Measurements from ENCODE around the gene ZNF221.

Gene ZNF221

GRCh38 chr19:43950834-43951645 lies at the start of gene ZNF221:
TSS of gene ZNF221 (plus strand) at chr19:43951228. CDS start at chr19:43962727, 11,499 bp downstream.
- peak; percentile 100 for DNase-seq (ENCODE audit: low read depth)
- Histone ChIP-seq H3K9me3 (ENCODE audit: control insufficient read depth, low read length) (peaks cover 17% of the 10 kb centered on the region), H3K4me3 (ENCODE audit: low read length) (peak within 1 kb of the TSS; percentile 96), H3K4me1 (ENCODE audit: control insufficient read depth, insufficient read depth, low read length) (peaks cover 3% of the 10 kb centered on the region), H3K27me3 (replicated peaks; ENCODE audit: control insufficient read depth, insufficient read depth, low read length) (no peaks in the 10 kb centered on the region), H3K9ac (ENCODE audit: low read length) (peak within 1 kb of the TSS; percentile 93), H3K36me3 (ENCODE audit: control insufficient read depth, insufficient read depth, low read length, severe bottlenecking) (no peaks in the 10 kb centered on the region)

- H3K4me3 ChIP-seq (ENCODE audit: low read length): peak overlapping the region; percentile 95
- H3K9me3 ChIP-seq (ENCODE audit: control insufficient read depth, low read length): peaks cover 3% of the 10 kb centered on the region
- peaks cover 11% of the 10 kb centered on the region for H3K4me1 ChIP-seq (ENCODE audit: control insufficient read depth, insufficient read depth, low read length)
- peak; percentile 92 for DNase-seq (ENCODE audit: low read depth)
- no peaks in the 10 kb centered on the region for H3K27me3 ChIP-seq (replicated peaks; ENCODE audit: control insufficient read depth, insufficient read depth, low read length)
- H3K9ac ChIP-seq (ENCODE audit: low read length): peak overlapping the region; percentile 86
- peaks cover 8% of the 10 kb centered on the region for H3K36me3 ChIP-seq (ENCODE audit: control insufficient read depth, insufficient read depth, low read length, severe bottlenecking)
These were observed 49.3 kb upstream of the ZNF221 start for GRCh38 chr19:43901395-43902390.

- DNase-seq (ENCODE audit: low read depth): no peak
- H3K36me3 ChIP-seq (ENCODE audit: control insufficient read depth, insufficient read depth, low read length, severe bottlenecking): peaks cover 5% of the 10 kb centered on the region
- H3K9ac ChIP-seq (ENCODE audit: low read length): no peak overlapping the region
- H3K4me3 ChIP-seq (ENCODE audit: low read length): peak overlapping the region; percentile 95
- H3K4me1 ChIP-seq (ENCODE audit: control insufficient read depth, insufficient read depth, low read length): peaks cover 11% of the 10 kb centered on the region
- H3K27me3 ChIP-seq (replicated peaks; ENCODE audit: control insufficient read depth, insufficient read depth, low read length): no peaks in the 10 kb centered on the region
- H3K9me3 ChIP-seq (ENCODE audit: control insufficient read depth, low read length): peaks cover 3% of the 10 kb centered on the region
These were observed 48.6 kb upstream of the ZNF221 start for GRCh38 chr19:43902399-43902798.

- Histone ChIP-seq H3K9ac (ENCODE audit: low read length) (no peak overlapping the region), H3K9me3 (ENCODE audit: control insufficient read depth, low read length) (peaks cover 18% of the 10 kb centered on the region), H3K4me1 (ENCODE audit: control insufficient read depth, insufficient read depth, low read length) (peaks cover 10% of the 10 kb centered on the region), H3K27me3 (replicated peaks; ENCODE audit: control insufficient read depth, insufficient read depth, low read length) (no peaks in the 10 kb centered on the region), H3K4me3 (ENCODE audit: low read length) (no peak overlapping the region), H3K36me3 (ENCODE audit: control insufficient read depth, insufficient read depth, low read length, severe bottlenecking) (no peaks in the 10 kb centered on the region)
- no peak for DNase-seq (ENCODE audit: low read depth)
These were observed 45.1 kb upstream of the ZNF221 start for GRCh38 chr19:43905897-43906296.

GRCh38 chr19:43906774-43907173 lies 44.3 kb upstream of the ZNF221 start:
- Histone ChIP-seq H3K4me1 (ENCODE audit: control insufficient read depth, insufficient read depth, low read length) (peaks cover 5% of the 10 kb centered on the region), H3K4me3 (ENCODE audit: low read length) (no peak overlapping the region), H3K36me3 (ENCODE audit: control insufficient read depth, insufficient read depth, low read length, severe bottlenecking) (peaks cover 1% of the 10 kb centered on the region), H3K9ac (ENCODE audit: low read length) (no peak overlapping the region), H3K9me3 (ENCODE audit: control insufficient read depth, low read length) (peaks cover 25% of the 10 kb centered on the region), H3K27me3 (replicated peaks; ENCODE audit: control insufficient read depth, insufficient read depth, low read length) (no peaks in the 10 kb centered on the region)
- DNase-seq (ENCODE audit: low read depth): no peak

- no peaks in the 10 kb centered on the region for H3K27me3 ChIP-seq (replicated peaks; ENCODE audit: control insufficient read depth, insufficient read depth, low read length)
- DNase-seq (ENCODE audit: low read depth): no peak
- H3K4me1 ChIP-seq (ENCODE audit: control insufficient read depth, insufficient read depth, low read length): no peaks in the 10 kb centered on the region
- peaks cover 20% of the 10 kb centered on the region for H3K36me3 ChIP-seq (ENCODE audit: control insufficient read depth, insufficient read depth, low read length, severe bottlenecking)
- peaks cover 41% of the 10 kb centered on the region for H3K9me3 ChIP-seq (ENCODE audit: control insufficient read depth, low read length)
- H3K4me3 ChIP-seq (ENCODE audit: low read length): no peak overlapping the region
- H3K9ac ChIP-seq (ENCODE audit: low read length): no peak overlapping the region
These were observed 42.4 kb upstream of the ZNF221 start for GRCh38 chr19:43908659-43909058.

- H3K9me3 ChIP-seq (ENCODE audit: control insufficient read depth, low read length): peaks cover 63% of the 10 kb centered on the region
- no peak overlapping the region for H3K9ac ChIP-seq (ENCODE audit: low read length)
- no peaks in the 10 kb centered on the region for H3K27me3 ChIP-seq (replicated peaks; ENCODE audit: control insufficient read depth, insufficient read depth, low read length)
- peaks cover 43% of the 10 kb centered on the region for H3K36me3 ChIP-seq (ENCODE audit: control insufficient read depth, insufficient read depth, low read length, severe bottlenecking)
- no peak overlapping the region for H3K4me3 ChIP-seq (ENCODE audit: low read length)
- no peak for DNase-seq (ENCODE audit: low read depth)
- H3K4me1 ChIP-seq (ENCODE audit: control insufficient read depth, insufficient read depth, low read length): no peaks in the 10 kb centered on the region
These were observed 40.1 kb upstream of the ZNF221 start for GRCh38 chr19:43910884-43911283.

- no peaks in the 10 kb centered on the region for H3K4me1 ChIP-seq (ENCODE audit: control insufficient read depth, insufficient read depth, low read length)
- H3K9me3 ChIP-seq (ENCODE audit: control insufficient read depth, low read length): peaks cover 84% of the 10 kb centered on the region
- peaks cover 68% of the 10 kb centered on the region for H3K36me3 ChIP-seq (ENCODE audit: control insufficient read depth, insufficient read depth, low read length, severe bottlenecking)
- no peaks in the 10 kb centered on the region for H3K27me3 ChIP-seq (replicated peaks; ENCODE audit: control insufficient read depth, insufficient read depth, low read length)
- H3K4me3 ChIP-seq (ENCODE audit: low read length): peak overlapping the region; percentile 55
- no peak overlapping the region for H3K9ac ChIP-seq (ENCODE audit: low read length)
- no peak for DNase-seq (ENCODE audit: low read depth)
These were observed 37.6 kb upstream of the ZNF221 start for GRCh38 chr19:43913383-43913782.

GRCh38 chr19:43914051-43914450 lies 37.0 kb upstream of the ZNF221 start:
- H3K4me1 ChIP-seq (ENCODE audit: control insufficient read depth, insufficient read depth, low read length): no peaks in the 10 kb centered on the region
- H3K9me3 ChIP-seq (ENCODE audit: control insufficient read depth, low read length): peaks cover 89% of the 10 kb centered on the region
- H3K36me3 ChIP-seq (ENCODE audit: control insufficient read depth, insufficient read depth, low read length, severe bottlenecking): peaks cover 74% of the 10 kb centered on the region
- H3K27me3 ChIP-seq (replicated peaks; ENCODE audit: control insufficient read depth, insufficient read depth, low read length): no peaks in the 10 kb centered on the region
- peak overlapping the region; percentile 55 for H3K4me3 ChIP-seq (ENCODE audit: low read length)
- H3K9ac ChIP-seq (ENCODE audit: low read length): no peak overlapping the region
- no peak for DNase-seq (ENCODE audit: low read depth)

- Histone ChIP-seq H3K27me3 (replicated peaks; ENCODE audit: control insufficient read depth, insufficient read depth, low read length) (no peaks in the 10 kb centered on the region), H3K4me1 (ENCODE audit: control insufficient read depth, insufficient read depth, low read length) (no peaks in the 10 kb centered on the region), H3K9ac (ENCODE audit: low read length) (no peak overlapping the region), H3K9me3 (ENCODE audit: control insufficient read depth, low read length) (peaks cover 14% of the 10 kb centered on the region), H3K4me3 (ENCODE audit: low read length) (no peak overlapping the region), H3K36me3 (ENCODE audit: control insufficient read depth, insufficient read depth, low read length, severe bottlenecking) (peaks cover 96% of the 10 kb centered on the region)
- no peak for DNase-seq (ENCODE audit: low read depth)
These were observed 27.2 kb upstream of the ZNF221 start for GRCh38 chr19:43923875-43924274.

- Histone ChIP-seq H3K36me3 (ENCODE audit: control insufficient read depth, insufficient read depth, low read length, severe bottlenecking) (peaks cover 83% of the 10 kb centered on the region), H3K9ac (ENCODE audit: low read length) (no peak overlapping the region), H3K27me3 (replicated peaks; ENCODE audit: control insufficient read depth, insufficient read depth, low read length) (no peaks in the 10 kb centered on the region), H3K9me3 (ENCODE audit: control insufficient read depth, low read length) (no peaks in the 10 kb centered on the region), H3K4me1 (ENCODE audit: control insufficient read depth, insufficient read depth, low read length) (peaks cover 3% of the 10 kb centered on the region), H3K4me3 (ENCODE audit: low read length) (no peak overlapping the region)
- no peak for DNase-seq (ENCODE audit: low read depth)
These were observed 22.2 kb upstream of the ZNF221 start for GRCh38 chr19:43928820-43929219.
